ENCODE measurements around the gene OTUB1.
A peak's percentile ranks its signal among the peaks of the same experiment; 100 is the strongest.

OTUB1 gene

GRCh38 chr11:63939397-63939891 is 46.8 kb upstream of the OTUB1 start:
- peak overlapping the region; percentile 98 for H3K9ac ChIP-seq (ENCODE audit: low read depth, low read length, poor library complexity, severe bottlenecking)
- H3K4me2 ChIP-seq (ENCODE audit: low read depth, low read length, poor library complexity, severe bottlenecking) = peak overlapping the region; percentile 89
- peaks cover 35% of the 10 kb centered on the region for H3K4me1 ChIP-seq (ENCODE audit: insufficient read depth, low read length, poor library complexity, severe bottlenecking)
- peak overlapping the region; percentile 92 for H2AFZ ChIP-seq (ENCODE audit: low read length)
- no peaks in the 10 kb centered on the region for H3K36me3 ChIP-seq (ENCODE audit: insufficient read depth, low read length)
- H3K79me2 ChIP-seq (ENCODE audit: insufficient read depth, low read length) = peaks cover 56% of the 10 kb centered on the region
- TF ChIP-seq EZH2phosphoT487 (IDR thresholded peaks at IDR 0.05; ENCODE audit: borderline replicate concordance) = no peak
- no peak for TF ChIP-seq CTCF (conservative IDR thresholded peaks at IDR 0.05; ENCODE audit: low read length)
- H3K9me2 ChIP-seq (replicated peaks; ENCODE audit: low read depth, low read length) = no peaks in the 10 kb centered on the region
- H3K9me3 ChIP-seq (ENCODE audit: insufficient read depth, low read depth, low read length) = no peaks in the 10 kb centered on the region
- H3K4me3 ChIP-seq (ENCODE audit: low read length, poor library complexity, severe bottlenecking) = peak overlapping the region; percentile 92
- H4K20me1 ChIP-seq (ENCODE audit: insufficient read depth, low read length, poor library complexity, severe bottlenecking) = peaks cover 32% of the 10 kb centered on the region
- H3K27me3 ChIP-seq (ENCODE audit: insufficient read depth, low read length, poor library complexity, severe bottlenecking) = no peaks in the 10 kb centered on the region
- H3F3A ChIP-seq (ENCODE audit: low read depth) = no peaks in the 10 kb centered on the region

DNA sequence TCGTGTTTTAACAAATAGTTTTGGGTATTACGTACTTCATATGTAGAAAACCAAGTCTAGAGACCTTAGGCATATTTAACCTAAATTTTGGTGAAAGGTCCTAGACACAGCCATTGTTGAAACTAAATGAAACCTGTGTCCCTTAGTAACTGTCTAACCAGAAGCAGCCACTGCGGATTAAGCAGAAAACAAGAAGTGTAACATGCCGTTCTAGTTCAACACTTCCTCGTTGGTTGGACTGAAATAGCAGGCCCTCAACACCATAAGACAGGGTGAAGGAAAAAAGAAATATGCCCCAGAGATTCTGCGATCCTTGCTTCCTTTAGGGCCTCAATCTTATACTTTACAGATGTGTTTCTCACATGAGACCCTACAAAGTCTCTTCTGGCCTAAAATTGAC is 45.5 kb upstream of the OTUB1 start:
- Histone ChIP-seq H3K36me3 (ENCODE audit: insufficient read depth, low read length) (no peaks in the 10 kb centered on the region), H3K9me2 (replicated peaks; ENCODE audit: low read depth, low read length) (no peaks in the 10 kb centered on the region), H2AFZ (ENCODE audit: low read length) (no peak overlapping the region), H3K4me3 (ENCODE audit: low read length, poor library complexity, severe bottlenecking) (peak overlapping the region; percentile 92), H3K79me2 (ENCODE audit: insufficient read depth, low read length) (peaks cover 69% of the 10 kb centered on the region), H3K4me2 (ENCODE audit: low read depth, low read length, poor library complexity, severe bottlenecking) (peak overlapping the region; percentile 89), H3K4me1 (ENCODE audit: insufficient read depth, low read length, poor library complexity, severe bottlenecking) (peaks cover 44% of the 10 kb centered on the region), H3K27me3 (ENCODE audit: insufficient read depth, low read length, poor library complexity, severe bottlenecking) (no peaks in the 10 kb centered on the region), H3K9me3 (ENCODE audit: insufficient read depth, low read depth, low read length) (no peaks in the 10 kb centered on the region), H3K9ac (ENCODE audit: low read depth, low read length, poor library complexity, severe bottlenecking) (peak overlapping the region; percentile 98), H4K20me1 (ENCODE audit: insufficient read depth, low read length, poor library complexity, severe bottlenecking) (peaks cover 37% of the 10 kb centered on the region), H3F3A (ENCODE audit: low read depth) (no peaks in the 10 kb centered on the region)
- TF ChIP-seq EZH2phosphoT487 (IDR thresholded peaks at IDR 0.05; ENCODE audit: borderline replicate concordance) = no peak
- no peak for TF ChIP-seq CTCF (conservative IDR thresholded peaks at IDR 0.05; ENCODE audit: low read length)

- no peak overlapping the region for H3K4me2 ChIP-seq (ENCODE audit: low read depth, low read length, poor library complexity, severe bottlenecking)
- H3K4me1 ChIP-seq (ENCODE audit: insufficient read depth, low read length, poor library complexity, severe bottlenecking) = peaks cover 44% of the 10 kb centered on the region
- peaks cover 69% of the 10 kb centered on the region for H3K79me2 ChIP-seq (ENCODE audit: insufficient read depth, low read length)
- no peaks in the 10 kb centered on the region for H3F3A ChIP-seq (ENCODE audit: low read depth)
- H3K9me2 ChIP-seq (replicated peaks; ENCODE audit: low read depth, low read length) = no peaks in the 10 kb centered on the region
- no peak overlapping the region for H3K9ac ChIP-seq (ENCODE audit: low read depth, low read length, poor library complexity, severe bottlenecking)
- H4K20me1 ChIP-seq (ENCODE audit: insufficient read depth, low read length, poor library complexity, severe bottlenecking) = peaks cover 37% of the 10 kb centered on the region
- peaks cover 10% of the 10 kb centered on the region; the same call in 1 of the 2 replicates for H3K36me3 ChIP-seq (ENCODE audit: insufficient read depth, low read length)
- H3K27me3 ChIP-seq (ENCODE audit: insufficient read depth, low read length, poor library complexity, severe bottlenecking) = no peaks in the 10 kb centered on the region
- no peak for TF ChIP-seq CTCF (conservative IDR thresholded peaks at IDR 0.05; ENCODE audit: low read length)
- no peak overlapping the region for H3K4me3 ChIP-seq (ENCODE audit: low read length, poor library complexity, severe bottlenecking)
- no peaks in the 10 kb centered on the region for H3K9me3 ChIP-seq (ENCODE audit: insufficient read depth, low read depth, low read length)
- no peak overlapping the region for H2AFZ ChIP-seq (ENCODE audit: low read length)
These were observed 44.3 kb upstream of the OTUB1 start for GRCh38 chr11:63941901-63942300.
